EH (cell line): ENCODE data around the gene SPP2.

ENCODE experiments used
- DNase-seq: peaks from one replicate; pipeline ENCODE4 v3.0.0-alpha.2; 2015; ENCODE audit warnings: low read depth

SPP2 gene, protein sequence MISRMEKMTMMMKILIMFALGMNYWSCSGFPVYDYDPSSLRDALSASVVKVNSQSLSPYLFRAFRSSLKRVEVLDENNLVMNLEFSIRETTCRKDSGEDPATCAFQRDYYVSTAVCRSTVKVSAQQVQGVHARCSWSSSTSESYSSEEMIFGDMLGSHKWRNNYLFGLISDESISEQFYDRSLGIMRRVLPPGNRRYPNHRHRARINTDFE

GRCh38 chr2:234050455-234051135 lies at the start of gene SPP2:
Gene SPP2 (plus strand): TSS chr2:234050702. CDS start chr2:234050787, 85 bp downstream.
- no peak for DNase-seq

GRCh38 chr2:234001380-234002160 lies 48.9 kb upstream of the SPP2 start:
- no peak for DNase-seq

DNA sequence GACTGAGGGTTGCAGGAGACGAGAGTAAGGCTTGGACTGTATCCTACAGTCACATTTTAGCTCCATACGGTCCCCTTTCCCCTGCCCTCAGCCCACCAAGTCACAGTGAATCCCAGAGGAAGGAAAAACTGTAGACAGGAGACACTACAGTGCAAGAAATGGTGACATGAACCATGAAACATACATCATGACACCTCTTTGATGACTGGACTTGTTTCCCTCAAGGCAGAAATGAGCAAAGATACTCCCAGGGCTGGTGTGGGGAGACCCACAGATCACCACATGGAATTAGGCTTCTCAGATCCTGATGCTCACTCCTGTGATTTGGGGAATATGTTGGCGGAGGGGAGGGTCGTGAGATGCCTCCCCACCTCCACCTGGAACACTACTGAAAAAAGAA lies 48.2 kb upstream of the SPP2 start:
- no peak for DNase-seq

DNA sequence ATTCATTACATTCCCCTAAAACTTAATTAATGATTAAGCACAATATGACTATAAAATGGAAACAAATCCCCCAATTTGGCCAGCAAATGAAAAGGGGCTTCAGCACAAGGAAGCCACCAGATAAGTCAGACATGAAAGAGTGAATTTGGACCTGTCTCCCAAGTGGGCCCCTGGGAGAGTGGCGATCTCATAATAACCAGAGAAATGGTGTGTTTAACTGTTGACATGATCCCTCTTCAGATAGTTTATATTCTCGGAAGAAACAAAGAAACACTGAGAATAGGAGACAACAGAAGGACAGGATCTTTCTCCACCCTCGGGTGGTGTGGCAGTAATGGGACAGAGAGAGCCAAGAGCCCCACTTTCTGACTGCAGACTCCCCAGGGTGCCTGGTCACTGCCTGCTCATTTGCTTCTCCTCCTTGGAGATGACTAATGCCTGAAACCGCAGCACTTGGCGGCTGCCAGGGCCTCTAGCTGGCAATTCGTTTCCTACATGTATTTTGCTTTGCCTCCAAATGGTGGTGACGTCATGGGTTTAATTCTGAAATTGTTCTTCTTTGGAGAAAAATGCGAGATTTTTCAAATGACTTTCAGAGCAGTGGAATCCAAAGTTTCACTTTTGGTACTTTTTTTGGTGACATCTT lies 46.4 kb upstream of the SPP2 start:
- DNase-seq: peak; percentile 94

- DNase-seq: no peak
Measured at GRCh38 chr2:234005126-234005525, 45.4 kb upstream of the SPP2 start.

GRCh38 chr2:234006501-234006900 lies 44.0 kb upstream of the SPP2 start:
- no peak for DNase-seq

GRCh38 chr2:234014427-234014826 lies 36.1 kb upstream of the SPP2 start:
- no peak for DNase-seq

GRCh38 chr2:234015861-234016260 lies 34.6 kb upstream of the SPP2 start:
- DNase-seq: no peak

GRCh38 chr2:234019896-234020295 lies 30.6 kb upstream of the SPP2 start:
- DNase-seq: no peak

GRCh38 chr2:234020332-234020731 lies 30.2 kb upstream of the SPP2 start:
- no peak for DNase-seq

GRCh38 chr2:234022424-234022823 lies 28.1 kb upstream of the SPP2 start:
- DNase-seq: no peak

DNA sequence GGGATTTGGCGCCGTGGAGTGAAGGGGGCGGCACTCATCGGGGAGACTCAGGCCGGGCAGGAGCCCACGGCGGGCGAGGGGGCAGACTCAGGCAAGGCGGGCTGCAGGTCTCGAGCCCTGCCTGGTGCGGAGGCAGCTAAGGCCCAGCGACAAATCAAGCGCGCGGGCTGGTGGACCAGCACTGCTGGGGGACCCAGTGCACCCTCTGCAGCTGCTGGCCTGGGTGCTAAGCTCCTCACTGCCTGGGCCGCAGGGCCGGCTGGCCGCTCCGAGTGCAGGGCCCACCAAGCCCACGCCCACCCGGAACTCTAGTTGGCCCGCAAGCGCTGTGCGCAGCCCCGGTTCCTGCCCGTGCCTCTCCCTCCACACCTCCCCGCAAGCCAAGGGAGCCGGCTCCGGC lies 26.2 kb upstream of the SPP2 start:
- DNase-seq: no peak

- no peak for DNase-seq
Measured at GRCh38 chr2:234025466-234025865, 25.0 kb upstream of the SPP2 start.

GRCh38 chr2:234025891-234026401 lies 24.6 kb upstream of the SPP2 start:
- peak; percentile 57 for DNase-seq

- DNase-seq: no peak
Measured at GRCh38 chr2:234026693-234027254, 23.7 kb upstream of the SPP2 start.

DNA sequence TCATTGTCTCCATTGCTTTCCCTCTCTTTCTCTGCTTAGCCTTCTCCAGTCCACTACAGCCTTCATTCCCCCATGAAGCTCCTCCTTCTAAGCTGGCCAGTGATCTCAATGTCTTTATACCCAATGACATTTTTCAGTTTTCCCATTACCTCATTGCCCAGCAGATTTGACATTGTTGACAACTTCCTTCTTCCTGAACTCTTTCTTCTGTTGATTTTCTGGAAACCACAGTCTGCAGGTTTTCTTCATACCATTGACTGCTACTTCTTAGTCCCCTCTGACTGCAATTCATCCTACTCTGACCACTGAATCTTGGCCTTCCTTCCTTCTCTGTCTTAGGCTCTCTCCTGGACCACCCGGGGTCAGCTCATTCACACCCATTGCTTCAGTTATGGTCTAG lies 22.9 kb upstream of the SPP2 start:
- no peak for DNase-seq

GRCh38 chr2:234029150-234029733 lies 21.3 kb upstream of the SPP2 start:
- peak; percentile 20 for DNase-seq

DNA sequence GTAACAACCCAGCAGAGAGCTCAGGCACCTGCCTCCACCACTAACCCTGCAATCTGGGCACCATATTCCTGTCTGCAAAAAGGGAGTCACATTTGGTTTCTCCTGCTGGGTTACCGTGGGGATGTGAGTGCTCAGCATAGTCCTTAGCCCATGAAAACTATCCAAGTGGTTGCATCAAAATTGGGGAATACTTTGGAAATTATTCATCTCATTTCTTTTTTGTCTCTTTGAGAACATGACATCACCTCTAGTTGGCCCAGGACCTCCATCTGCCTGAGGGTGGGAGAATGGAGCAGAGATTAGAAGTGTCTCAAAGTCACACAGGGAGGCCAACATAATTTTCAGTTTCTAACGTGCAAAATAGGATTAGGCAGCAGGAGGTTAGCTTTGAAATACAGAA lies 19.3 kb upstream of the SPP2 start:
- DNase-seq: peak; percentile 10

DNA sequence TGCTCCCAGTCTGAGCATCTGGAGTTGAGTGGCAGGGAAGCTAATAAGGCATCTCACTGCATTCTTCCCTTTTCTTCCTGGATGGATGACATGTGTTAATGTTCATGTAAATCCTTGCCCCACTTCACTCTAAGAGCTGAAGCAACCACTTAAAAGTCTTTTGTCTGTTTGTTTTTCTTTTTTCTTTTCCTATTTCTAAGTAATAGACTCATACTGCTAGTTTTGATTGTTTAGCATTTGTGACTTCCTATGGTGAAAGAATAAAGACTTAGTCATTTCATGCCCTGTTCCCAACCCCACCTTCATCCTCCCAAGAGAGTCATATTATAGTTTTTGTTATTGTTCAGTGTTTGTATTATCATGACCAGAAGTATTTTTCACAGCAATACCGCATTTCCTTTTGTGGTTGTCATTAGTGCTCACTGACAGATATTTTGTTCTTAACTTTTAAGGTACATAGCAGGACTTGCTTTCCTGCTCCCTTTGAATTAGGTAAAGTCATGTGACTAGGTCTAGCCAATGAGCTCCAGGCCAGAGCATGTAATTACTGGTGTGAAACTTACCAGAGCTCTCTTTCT lies 18.1 kb upstream of the SPP2 start:
- peak; percentile 55 for DNase-seq

DNA sequence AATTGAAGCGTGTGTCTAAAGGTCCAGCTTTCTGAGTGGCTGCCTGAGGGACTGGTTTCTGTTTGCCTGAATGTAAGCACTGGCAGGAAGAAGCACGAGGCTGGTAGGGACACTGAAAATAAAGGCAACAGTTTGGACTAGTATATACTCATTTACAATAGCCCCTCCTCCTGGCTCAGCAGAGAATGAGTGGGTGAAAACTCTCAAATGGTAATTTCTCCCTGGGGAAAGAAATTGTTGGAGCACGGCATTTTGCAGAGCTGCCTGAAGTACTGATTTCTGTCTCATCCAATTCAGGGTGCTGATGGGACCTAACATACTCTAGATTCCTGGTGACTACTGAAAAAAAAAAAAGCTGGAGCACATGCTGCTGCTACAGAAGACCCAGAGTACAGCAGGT lies 17.3 kb upstream of the SPP2 start:
- no peak for DNase-seq

- no peak for DNase-seq
Measured at GRCh38 chr2:234033885-234034284, 16.6 kb upstream of the SPP2 start.
